HG02943 (cell line): ENCODE measurements around the gene PSENEN.
A peak's percentile ranks its signal among the peaks of the same experiment; 100 is the strongest.

Experiments used
- ATAC-seq: cut with Tn5 transposase; IDR thresholded peaks from one replicate; pipeline ENCODE4 v1.9.1; 2021; ENCODE audit warnings: mild to moderate bottlenecking, low read depth, moderate library complexity; ENCODE audit not compliant: unreplicated experiment

The PSENEN gene

DNA sequence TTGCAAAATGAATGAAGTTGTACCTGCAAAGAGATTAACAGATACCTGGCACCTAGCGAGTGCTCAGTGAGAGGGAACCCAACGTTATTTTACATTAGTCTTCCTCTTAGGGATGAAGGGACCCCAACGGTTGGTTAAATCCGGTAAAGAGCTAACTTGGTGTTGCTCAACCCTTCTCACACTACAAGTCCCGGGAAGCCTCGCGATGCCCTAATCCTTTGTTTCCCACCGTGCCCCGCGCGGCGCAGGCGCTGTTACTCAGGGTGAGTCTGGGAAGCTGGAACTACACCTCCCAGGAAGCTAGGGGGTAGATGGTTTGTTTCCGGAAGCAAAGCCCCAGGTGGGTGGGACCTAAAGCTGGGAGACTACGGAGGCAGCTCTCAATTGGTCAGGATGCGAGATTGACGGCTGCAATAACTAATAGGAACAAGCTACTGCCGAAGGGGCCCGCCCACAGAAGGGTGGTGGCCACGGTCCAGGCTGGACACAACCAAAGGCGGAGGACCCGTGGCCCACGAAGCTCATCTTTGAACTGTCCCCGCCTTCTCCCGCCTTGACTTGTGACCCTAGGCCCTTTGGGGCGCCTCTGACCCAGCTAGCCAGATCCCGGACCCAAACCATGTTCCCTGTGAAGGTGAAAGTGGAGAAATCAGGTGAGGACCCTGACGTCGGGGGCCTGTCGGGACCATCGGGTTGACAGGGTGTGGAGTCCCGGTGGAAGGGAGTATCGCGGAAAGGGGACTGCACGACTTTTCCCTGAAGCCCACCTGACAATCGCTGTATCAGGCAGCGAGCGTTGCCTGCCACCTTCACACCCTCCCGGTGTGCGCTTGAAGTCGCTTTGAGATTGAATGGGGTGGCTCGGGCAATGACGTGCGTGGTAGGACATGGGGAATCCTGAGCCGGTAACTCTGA, 2.9 kb downstream of the PSENEN start, which contains the start of gene LIN37:
Gene LIN37, plus strand, starts transcription at position 471 of the 915 bp plus-strand sequence. Its CDS starts 149 bp downstream, at position 620.
- ATAC-seq = peak; percentile 61

DNA sequence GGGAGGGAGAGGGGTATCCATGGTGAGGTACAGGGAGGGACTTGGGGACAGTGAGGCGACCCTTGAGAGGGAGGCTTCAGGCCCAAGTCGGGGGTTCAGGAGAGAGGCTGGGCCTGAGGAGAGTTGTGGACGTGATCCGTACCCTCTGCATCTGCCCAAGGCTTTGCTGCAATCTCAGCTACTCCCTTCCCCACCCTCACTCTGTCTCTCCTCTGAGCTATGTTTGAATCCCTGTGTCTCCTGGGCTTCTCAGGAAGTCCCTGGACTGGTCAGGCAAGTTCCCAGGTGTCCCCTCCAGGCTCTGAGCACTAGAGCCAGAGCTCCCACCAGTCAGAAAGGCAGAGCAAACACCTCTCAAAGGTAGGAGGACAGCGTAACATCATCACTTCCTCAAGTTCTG, 4.7 kb downstream of the PSENEN start:
- no peak for ATAC-seq

DNA sequence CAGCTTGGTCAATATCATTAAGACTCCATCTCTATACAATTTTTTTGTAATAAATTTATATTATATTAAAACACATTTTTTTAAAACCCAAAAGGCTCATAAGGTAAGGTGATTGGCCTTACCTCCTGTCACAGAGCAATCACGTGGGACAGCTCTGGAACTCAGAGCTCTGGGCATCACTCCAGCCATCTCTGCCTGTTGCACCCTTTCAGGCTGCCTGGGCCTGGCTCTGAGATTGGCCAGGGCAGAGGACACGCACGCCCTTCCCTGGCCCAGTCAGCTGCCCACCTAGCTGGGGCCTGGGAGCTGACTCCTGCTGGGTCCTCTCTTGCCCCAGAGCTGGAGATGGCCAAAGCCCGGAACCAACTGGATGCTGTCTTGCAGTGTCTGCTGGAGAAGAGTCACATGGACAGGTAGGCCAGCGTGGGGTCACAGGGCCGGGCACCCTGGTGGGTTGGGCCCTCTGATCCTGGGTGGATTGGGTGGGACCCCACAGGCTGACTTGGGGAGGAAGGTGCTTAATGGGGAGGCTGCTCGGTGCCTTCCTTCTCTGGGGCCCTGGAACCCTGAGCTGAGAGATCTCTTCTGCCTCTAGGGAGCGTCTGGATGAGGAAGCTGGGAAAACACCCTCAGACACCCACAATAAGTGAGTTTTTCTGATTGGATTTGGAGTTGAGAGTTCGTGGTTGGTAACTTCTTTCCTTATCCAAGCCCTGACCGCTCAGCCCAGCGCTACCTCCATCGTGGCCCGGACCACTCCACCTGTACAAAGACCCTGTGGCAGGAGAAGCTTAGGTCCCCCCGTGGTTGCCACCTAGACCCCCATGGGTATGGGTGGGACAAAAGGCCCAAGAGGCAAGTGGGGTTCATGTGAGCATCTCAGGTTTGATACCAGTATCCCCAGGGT, 6.6 kb downstream of the PSENEN start:
- no peak for ATAC-seq

DNA sequence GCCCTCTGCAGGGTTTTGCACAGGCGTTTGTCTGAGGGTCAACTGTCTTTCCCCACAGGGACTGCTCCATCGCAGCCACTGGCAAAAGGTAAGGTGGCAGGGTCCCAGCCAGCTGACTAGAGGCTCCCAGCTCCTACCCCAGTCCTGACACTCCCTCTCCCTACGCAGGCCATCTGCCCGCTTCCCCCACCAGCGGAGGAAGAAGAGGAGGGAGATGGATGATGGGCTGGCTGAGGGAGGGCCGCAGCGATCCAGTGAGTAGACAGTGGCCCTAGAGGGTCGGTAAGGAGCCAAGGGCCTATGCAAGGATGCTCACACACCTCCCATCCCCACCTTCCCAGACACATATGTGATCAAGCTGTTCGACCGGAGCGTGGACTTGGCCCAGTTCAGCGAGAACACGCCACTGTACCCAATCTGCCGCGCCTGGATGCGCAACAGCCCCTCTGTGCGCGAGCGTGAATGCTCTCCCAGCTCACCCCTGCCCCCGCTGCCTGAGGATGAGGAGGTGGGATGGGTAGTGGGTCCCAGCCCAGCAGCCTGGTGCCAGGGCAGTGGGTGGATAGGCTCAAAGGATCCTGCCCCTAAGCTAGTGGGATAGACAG, 7.4 kb downstream of the PSENEN start:
- ATAC-seq = no peak

DNA sequence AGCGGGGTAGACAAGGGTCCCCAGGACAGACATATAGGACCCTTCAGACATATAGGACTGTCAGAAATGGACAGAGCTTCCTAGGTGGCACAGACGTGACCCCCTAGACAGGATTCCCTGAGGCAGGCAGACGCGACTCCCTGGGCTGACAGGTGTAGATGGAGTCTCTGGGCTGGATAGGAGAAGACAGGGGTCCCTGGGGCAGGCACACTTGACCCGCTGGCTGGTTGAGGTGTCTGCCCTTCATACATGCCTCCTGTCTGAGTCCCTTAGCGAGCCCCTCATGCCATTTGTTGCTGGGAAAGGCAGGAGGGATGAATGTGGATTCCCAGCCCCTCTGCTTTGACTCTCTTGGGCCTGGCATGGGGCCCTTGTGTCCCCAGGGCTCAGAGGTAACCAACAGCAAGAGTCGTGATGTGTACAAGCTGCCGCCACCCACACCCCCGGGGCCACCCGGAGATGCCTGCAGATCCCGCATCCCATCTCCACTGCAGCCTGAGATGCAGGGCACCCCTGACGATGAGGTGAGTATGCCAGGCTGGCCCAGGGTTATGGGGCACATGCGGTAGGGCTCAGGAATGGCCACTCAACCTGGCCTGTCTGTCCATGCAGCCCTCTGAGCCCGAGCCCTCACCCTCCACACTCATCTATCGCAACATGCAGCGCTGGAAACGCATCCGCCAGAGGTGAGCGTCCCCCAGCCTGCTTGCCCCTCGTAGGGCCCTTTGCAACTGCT, 8.4 kb downstream of the PSENEN start:
- no peak for ATAC-seq

DNA sequence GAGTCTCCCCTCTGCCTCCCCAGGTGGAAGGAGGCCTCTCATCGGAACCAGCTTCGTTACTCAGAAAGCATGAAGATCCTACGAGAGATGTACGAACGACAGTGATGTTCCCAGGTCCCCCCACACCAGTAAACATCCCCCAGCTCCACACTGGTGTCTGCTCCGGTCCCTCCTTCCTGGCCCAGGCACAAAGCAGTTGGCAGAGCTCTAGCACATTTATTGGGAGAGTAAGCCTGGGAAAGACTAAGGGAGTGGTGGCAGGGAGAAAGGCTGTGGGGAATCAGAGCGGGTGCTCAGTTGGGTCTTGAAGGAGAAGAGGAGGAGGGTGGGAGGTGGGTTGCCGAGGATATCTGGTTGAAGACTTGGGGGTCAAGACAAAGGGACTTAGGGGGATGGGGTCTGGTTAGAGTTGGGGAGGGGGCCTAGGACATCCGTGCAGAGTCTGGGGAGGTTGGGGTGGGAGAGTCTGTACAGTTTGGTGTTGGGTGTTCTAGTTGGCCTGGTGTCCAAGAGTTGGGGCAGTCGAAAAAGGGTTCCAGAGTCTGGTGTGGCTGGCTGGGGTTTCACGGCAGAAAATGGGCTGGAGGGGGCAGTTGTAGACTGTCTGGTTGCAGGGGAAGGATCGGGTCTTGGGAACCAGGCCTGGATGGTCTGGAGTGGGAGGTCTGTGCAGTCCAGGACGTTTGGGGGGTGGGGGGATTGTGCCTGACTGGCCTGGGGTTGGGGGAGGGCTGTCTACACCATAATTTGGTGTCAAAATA, 9.1 kb downstream of the PSENEN start:
- no peak for ATAC-seq

DNA sequence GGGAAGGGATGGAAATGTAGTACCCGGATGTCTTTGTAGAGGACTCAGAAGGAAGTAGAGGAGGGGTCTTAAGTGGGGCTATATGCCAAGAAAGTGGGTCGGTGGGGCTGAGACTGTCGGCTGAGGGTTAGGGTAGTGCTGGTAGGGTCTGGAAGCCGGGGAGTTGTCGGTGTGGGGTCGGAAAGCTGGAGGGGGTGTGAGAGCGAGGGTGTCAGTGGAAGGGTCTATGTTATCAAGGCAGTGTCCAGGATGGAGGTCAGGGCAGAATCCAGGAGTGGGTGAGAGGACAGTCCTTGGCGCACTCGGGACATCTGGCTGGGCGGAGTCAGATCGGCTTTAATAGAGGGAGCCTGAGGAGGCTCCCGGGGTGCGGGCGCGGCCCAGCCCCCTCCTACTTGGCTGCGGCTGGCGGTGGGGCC, 9.7 kb downstream of the PSENEN start:
- ATAC-seq = no peak

DNA sequence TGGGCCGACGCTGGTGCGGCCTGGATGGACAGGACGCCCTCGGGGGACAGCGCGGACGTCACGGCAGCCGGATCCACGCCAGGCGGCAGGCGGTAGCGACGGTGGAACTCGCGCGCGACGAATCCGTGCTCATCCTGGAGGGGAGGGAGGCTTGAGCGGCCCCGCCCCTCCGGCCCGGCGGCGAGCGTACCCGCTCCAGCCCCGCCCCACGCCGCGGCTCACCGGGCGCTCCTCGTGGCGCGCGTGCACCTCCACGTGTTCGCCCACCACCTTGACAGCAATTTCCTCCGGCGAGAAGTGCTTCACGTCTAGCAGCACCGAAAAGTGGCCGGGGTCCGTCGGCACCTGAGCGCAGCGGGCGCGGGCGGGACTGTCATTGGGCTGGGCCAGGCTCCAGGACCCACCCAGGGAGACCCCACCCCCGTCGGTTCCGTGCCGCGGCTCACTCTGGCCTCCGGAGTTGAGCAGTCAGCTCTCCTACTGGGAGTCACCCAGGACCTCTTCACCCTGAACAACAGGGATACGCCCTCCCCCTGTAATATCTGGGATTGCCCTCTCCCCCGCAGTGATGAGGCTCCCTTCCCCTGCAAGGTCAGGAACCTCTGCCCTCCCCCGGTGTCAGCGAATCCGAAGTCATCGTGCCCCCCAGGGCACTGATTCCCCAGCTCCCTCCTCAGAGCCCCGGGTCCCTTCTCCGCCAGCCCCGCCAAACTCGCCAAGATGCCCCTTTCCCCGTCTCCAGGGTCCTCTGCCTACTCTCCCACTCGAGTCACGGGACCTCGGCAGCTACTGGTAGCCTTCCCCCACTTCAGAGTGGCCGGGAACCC, 10.3 kb downstream of the PSENEN start:
- ATAC-seq = no peak

DNA sequence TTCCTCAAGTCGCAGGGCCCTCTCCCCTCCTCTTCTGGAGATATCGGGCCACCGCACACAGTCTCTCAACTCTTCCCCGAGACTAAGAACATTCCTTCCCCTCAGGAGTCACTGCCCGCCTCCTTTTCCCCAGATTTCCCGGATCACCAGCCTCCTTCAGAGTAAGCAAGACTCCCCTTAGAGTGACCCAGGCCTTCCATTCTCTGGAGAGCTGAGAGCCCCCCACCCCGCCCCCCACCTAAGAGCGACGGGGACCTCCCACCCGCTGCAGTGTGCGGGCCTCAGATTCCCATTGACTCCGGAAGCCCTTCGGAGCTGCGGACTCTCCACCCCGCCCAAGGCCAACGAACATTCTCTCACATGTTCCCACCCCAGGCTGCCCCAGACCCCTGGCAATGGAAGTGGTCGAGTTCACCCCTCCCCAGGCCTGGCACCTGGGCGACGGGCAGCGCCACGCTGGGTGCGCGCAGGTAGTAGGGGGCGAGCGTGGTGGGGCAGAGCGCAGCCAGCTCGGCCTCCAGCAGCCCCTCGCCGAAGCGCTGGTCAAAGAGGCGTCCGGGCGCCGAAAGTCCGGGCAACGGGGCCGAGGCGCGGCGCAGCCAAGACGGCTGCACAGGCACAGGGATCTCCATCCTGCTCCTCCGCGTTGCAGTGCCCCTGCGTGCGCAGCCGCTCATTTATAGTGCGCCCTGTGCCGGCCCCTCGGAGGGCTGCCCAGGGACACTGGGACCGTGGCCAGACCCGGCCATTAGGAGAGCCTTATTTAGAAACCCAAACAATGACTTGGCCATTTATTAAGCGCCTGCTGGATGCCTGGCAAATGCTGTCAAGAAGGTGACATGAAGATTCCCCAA, 11.2 kb downstream of the PSENEN start, which contains the start of gene HSPB6:
Gene HSPB6, minus strand, starts transcription at position 653 of the 854 bp plus-strand sequence. Its CDS starts 21 bp downstream, at position 632.
- no peak for ATAC-seq

DNA sequence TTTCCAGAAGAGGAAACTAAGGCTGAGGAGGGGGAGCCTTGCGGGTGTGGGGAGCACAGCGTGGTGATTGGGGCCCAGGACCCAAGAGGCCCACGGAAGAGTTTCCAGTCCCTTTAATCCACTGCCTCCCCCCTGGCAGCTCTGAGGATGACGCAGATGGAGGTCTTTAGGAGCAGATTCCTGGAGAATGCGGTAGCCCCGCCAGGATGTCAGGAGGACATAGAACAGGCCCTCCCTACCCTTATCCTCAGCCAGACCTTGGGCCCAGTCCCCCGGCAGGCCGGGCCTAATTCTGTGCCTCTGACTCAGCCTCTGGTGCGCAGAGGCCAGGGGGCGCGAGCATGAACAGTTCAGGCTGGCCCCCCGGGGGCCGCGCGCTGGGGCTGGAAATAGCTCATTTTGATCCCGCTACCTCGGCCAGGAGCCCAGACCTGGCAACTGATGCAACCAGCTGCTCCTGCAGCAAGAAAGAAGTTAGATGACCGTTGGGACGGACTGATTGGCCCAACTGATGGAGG, 11.8 kb downstream of the PSENEN start:
- ATAC-seq = no peak

DNA sequence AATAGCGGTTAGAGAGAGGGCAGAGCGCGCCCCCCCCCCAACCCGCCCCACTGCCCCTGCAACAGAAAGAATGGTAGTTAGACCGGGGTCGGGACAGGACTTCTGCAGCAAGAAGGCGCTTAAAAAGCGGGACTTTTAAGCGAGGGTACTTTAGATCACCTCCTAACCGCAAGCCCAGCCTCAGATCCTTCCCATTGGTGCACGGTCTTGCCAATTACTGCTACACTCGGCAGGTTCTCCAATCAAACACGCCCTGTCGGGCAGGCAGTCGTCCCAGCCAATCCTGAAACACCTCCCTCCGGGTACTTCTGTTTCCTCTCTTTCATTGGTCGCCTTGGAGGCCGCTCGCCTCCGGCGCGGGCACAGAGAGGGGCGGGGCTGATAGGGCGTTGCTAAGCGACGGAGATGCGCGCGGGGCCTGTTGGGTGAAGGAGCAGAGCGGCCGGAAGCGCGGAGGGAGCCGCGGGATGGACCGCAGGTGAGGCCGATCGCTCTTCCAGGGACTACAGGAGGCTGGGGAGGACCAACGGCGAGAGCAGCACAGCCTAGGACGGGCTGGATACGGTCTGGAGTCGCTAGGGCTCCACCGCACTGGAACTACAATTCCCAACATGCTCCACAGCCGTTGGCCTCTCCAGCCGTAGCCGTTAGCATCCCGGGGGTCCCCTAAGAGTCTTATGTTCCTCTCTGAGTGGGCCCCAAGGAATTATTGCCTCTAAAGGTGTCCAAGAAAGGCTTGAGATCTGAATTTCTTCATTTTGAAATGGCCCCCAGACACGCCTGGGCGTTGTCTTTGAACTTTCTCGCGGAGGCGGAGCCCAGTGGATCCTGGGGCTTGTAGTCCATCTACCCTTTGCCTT, 12.5 kb downstream of the PSENEN start, which contains the start of gene PROSER3:
Gene PROSER3, plus strand, starts transcription at position 428 of the 860 bp plus-strand sequence. Its CDS starts 40 bp downstream, at position 468.
- peak; percentile 96 for ATAC-seq

DNA sequence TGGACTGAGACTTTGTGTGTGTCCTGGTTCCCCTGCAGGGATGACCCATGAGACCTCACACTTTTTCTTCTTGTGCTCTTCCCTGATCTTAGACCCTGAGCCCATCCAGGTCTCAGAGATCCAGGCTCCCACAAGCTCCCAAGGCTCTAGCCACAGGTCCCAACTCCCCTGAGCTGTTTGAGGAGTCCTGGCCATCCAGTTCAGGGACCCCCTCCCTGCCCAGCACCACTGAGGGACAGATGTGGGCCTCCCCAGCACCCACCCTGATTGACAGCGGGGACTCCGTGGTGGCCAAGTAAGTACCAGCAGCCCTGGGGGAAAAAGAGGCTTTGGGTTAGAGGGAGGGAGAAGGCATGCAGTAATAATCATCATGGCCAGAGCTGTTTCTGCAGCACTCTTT, 14.2 kb downstream of the PSENEN start:
- no peak for ATAC-seq

DNA sequence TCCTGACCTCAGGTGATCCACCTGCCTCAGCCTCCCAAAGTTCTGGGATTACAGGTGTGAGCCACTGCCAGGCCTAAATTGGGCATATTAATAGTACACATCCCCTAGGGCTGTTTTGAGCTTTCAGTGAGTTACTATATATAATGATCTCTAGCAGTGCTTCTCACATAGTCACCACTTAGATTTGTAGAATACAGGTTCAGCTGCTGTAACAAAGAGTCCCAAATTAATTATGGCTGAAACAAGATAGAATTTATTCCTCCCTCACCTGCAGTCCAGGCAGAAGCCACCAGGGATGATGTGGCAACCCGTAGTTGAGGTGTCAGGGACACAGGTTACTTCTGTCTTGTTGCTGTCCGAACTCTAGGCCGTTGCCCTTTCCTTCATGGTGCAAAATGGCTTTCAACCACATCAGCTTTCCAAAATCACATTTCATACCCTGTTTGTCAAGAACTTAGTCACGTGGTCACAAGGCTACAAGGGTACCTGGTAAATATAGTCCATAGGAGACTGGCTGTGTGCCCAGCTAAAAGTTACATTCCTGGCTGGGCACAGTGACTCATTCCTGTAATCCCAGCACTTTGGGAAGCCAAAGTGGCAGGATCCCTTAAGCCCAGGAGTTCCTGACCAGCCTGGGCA, 15.4 kb downstream of the PSENEN start:
- no peak for ATAC-seq

DNA sequence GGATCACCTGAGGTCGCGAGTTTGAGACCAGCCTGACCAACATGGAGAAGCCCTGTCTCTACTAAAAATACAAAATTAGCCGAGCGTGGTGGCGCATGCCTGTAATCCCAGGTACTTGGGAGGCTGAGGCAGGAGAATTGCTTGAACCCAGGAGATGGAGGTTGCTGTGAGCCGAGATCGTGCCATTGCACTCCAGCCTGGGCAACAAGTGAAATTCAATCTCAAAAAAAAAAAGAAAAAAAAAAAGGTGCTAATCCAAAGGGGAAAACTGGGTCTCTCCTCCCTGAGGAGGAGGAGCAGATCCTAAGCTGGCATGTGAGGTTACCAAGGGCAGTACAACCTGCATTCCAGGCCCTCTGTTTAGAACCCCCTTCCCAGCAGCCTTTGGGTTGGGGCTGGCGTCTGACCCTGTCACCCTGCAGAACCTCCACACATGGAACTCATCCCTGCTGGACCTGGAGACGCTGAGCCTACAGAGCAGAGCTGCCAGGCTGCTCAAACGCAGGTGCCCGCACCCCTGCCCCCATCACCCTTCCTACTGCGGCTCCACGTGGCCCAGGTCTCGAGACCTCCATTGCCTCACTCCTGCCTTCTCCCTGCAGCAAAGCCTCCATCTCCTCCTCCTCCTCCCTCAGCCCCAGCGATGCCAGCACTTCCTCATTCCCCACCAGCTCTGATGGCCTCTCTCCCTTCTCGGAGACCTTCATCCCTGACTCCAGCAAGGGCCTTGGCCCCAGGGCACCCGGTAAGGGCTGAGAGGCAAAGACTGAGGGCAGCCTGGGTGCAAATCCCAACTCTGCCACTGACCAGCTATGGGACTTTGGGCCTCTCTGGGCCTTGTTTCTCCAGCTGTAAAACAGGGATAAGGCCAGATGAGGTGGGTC, 19.2 kb downstream of the PSENEN start:
- ATAC-seq = no peak
